HEK293 (cell line): Measurements from ENCODE around the gene TNIP3.

Source experiments
- BCL11B ChIP-seq: fragments of 450-650 bp; formaldehyde crosslinking; IDR thresholded peaks from 2 replicates; pipeline ENCODE4 v1.5.1; 2016; ENCODE audit warnings: low read depth, missing biosample characterization, missing genetic modification characterization
- ZNF558 ChIP-seq: fragments of 450-650 bp; formaldehyde crosslinking; IDR thresholded peaks from 2 replicates; pipeline ENCODE4 v1.5.1; 2016; ENCODE audit warnings: missing biosample characterization, missing genetic modification characterization
- ZNF580 ChIP-seq: fragments of 450-650 bp; formaldehyde crosslinking; IDR thresholded peaks from 2 replicates; pipeline ENCODE4 v1.5.1; 2016; ENCODE audit warnings: missing biosample characterization, missing genetic modification characterization
- TF ChIP-seq, protein P1 (sequence below): sonication (generic); formaldehyde crosslinking; IDR thresholded peaks from 2 replicates; pipeline ENCODE4 v1.8.1; 2022; ENCODE audit warnings: mild to moderate bottlenecking, moderate library complexity, missing genetic modification reagents
- TF ChIP-seq, protein P2 (sequence below): fragments of 450-650 bp; formaldehyde crosslinking; IDR thresholded peaks from 2 replicates; pipeline ENCODE4 v1.5.1; 2016; ENCODE audit warnings: missing biosample characterization, missing genetic modification characterization

GRCh38 chr4:121094297-121094966, 69.7 kb downstream of the TNIP3 start:
- no peak for TF ChIP-seq BCL11B (tag by site-specific recombination)
- TF ChIP-seq ZNF580 (tag by site-specific recombination) = no peak
- TF ChIP-seq ZNF558 (tag by site-specific recombination) = no peak
- TF ChIP-seq, protein P1, sequence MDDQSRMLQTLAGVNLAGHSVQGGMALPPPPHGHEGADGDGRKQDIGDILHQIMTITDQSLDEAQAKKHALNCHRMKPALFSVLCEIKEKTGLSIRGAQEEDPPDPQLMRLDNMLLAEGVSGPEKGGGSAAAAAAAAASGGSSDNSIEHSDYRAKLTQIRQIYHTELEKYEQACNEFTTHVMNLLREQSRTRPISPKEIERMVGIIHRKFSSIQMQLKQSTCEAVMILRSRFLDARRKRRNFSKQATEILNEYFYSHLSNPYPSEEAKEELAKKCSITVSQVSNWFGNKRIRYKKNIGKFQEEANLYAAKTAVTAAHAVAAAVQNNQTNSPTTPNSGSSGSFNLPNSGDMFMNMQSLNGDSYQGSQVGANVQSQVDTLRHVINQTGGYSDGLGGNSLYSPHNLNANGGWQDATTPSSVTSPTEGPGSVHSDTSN = no peak
- TF ChIP-seq, protein P2, sequence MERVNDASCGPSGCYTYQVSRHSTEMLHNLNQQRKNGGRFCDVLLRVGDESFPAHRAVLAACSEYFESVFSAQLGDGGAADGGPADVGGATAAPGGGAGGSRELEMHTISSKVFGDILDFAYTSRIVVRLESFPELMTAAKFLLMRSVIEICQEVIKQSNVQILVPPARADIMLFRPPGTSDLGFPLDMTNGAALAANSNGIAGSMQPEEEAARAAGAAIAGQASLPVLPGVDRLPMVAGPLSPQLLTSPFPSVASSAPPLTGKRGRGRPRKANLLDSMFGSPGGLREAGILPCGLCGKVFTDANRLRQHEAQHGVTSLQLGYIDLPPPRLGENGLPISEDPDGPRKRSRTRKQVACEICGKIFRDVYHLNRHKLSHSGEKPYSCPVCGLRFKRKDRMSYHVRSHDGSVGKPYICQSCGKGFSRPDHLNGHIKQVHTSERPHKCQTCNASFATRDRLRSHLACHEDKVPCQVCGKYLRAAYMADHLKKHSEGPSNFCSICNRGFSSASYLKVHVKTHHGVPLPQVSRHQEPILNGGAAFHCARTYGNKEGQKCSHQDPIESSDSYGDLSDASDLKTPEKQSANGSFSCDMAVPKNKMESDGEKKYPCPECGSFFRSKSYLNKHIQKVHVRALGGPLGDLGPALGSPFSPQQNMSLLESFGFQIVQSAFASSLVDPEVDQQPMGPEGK = no peak
